Breast epithelium (tissue), 4 donors: Measurements from ENCODE around the gene GHR. TPM values are rescaled to one million over a fixed set of nuclear protein-coding genes. Genes with fewer than 3 reads are reported as not detected.

Experiments used
- DNase-seq, 2 donors: peaks; one replicate each; pipeline ENCODE4 v3.0.0-alpha.2; 2019; ENCODE audit warnings: low spot score in 2 of 2
- H3K27ac ChIP-seq, 2 donors: fragments of 200-600 bp; sonication (generic) in 1 of 2; one replicate each; pipeline ENCODE4 v1.5.1; 2016 to 2019; ENCODE audit warnings: mild to moderate bottlenecking in 1 of 2
- H3K27me3 ChIP-seq, 2 donors: fragments of 200-600 bp; sonication (generic) in 1 of 2; one replicate each; pipeline versions ENCODE4 v1.5.1 to v1.6.0; 2017 to 2019; ENCODE audit warnings: control low read depth in 1 of 2, mild to moderate bottlenecking in 1 of 2
- H3K36me3 ChIP-seq: fragments of 200-600 bp; one replicate; pipeline ENCODE4 v1.5.1; 2019
- H3K4me1 ChIP-seq, 2 donors: fragments of 200-600 bp; sonication (generic); one replicate each; pipeline ENCODE4 v1.5.1; 2016 to 2019; ENCODE audit warnings: control low read depth in 1 of 2
- H3K4me3 ChIP-seq, 3 donors: fragments of 200-600 bp; sonication (generic); 1 replicate in 2 of 3; 2 replicates in 1 of 3; pipeline ENCODE4 v1.5.1; 2016 to 2019; ENCODE audit warnings: mild to moderate bottlenecking in 3 of 3, moderate library complexity in 2 of 3
- H3K9me3 ChIP-seq, 2 donors: fragments of 200-600 bp; sonication (generic) in 1 of 2; one replicate each; pipeline ENCODE4 v1.5.1; 2016 to 2019; ENCODE audit warnings: control low read depth in 1 of 2
- CTCF ChIP-seq, 3 donors: fragments of 450-650 bp; IDR thresholded peaks; one replicate each; pipeline ENCODE4 v1.5.1; 2016 to 2017; ENCODE audit warnings: antibody characterized with exemption in 3 of 3, mild to moderate bottlenecking in 3 of 3, moderate library complexity in 3 of 3
- POLR2A ChIP-seq: fragments of 450-650 bp; IDR thresholded peaks from one replicate; pipeline ENCODE4 v1.6.1; 2016; ENCODE audit warnings: antibody characterized with exemption, mild to moderate bottlenecking, moderate library complexity
- POLR2AphosphoS5 ChIP-seq, 3 donors: sonication (generic); formaldehyde crosslinking; IDR thresholded peaks; one replicate each; pipeline ENCODE4 v1.6.1; 2017; ENCODE audit warnings: antibody characterized with exemption in 3 of 3
- intact Hi-C: fragments of 100-400 bp; cut with DNase I; formaldehyde crosslinking; loops from one replicate; pipeline ENCODE4 v1.15.1; 2023; ENCODE audit warnings: low total_unique reads
- total RNA-seq, 3 donors: library from RNA; depleted of rRNA; stranded (reverse); fragments of >200 nt; gene quantifications; one replicate each; pipeline ENCODE4 v1.1.0, GENCODE V29; 2016

Gene GHR
- total RNA-seq, 3 donors from 2014 or later, result 25.6 to 234 (median 26.5) TPM

- TF ChIP-seq CTCF (IDR thresholded peaks at IDR 0.05) (no peak), POLR2A (no peak), POLR2AphosphoS5 (IDR thresholded peaks at IDR 0.05) (no peak)
- no peak for DNase-seq
- no peaks in the 10 kb centered on the region for H3K27me3 ChIP-seq
- no peak overlapping the region for H3K27ac ChIP-seq
- H3K36me3 ChIP-seq, result no peaks in the 10 kb centered on the region
- no peaks in the 10 kb centered on the region for H3K9me3 ChIP-seq
- H3K4me1 ChIP-seq, result peaks cover 0 to 3% of the 10 kb centered on the region in 2 donors
- intact Hi-C loops, result no loop called here
- H3K4me3 ChIP-seq, result no peak overlapping the region
Measured at GRCh38 chr5:42566652-42567295, 143.5 kb downstream of the GHR start.

GRCh38 chr5:42569325-42569724 is 146.1 kb downstream of the GHR start:
- DNase-seq, result no peak
- no peaks in the 10 kb centered on the region for H3K36me3 ChIP-seq
- no peak overlapping the region for H3K4me3 ChIP-seq
- TF ChIP-seq CTCF (IDR thresholded peaks at IDR 0.05), result no peak
- no peak for TF ChIP-seq POLR2A
- no peak for TF ChIP-seq POLR2AphosphoS5 (IDR thresholded peaks at IDR 0.05)
- no peak overlapping the region for H3K27ac ChIP-seq
- H3K9me3 ChIP-seq, result no peaks in the 10 kb centered on the region
- H3K4me1 ChIP-seq, result peaks cover 0 to 3% of the 10 kb centered on the region in 2 donors
- intact Hi-C loops, result loop anchor here (2.0 kb wide), 1 partner anchor 31 kb away; no protein-coding TSS in a partner anchor
- no peaks in the 10 kb centered on the region for H3K27me3 ChIP-seq

GRCh38 chr5:42569953-42570548 is 146.8 kb downstream of the GHR start:
- no peak overlapping the region for H3K27ac ChIP-seq
- intact Hi-C loops, result loop anchor here (2.0 kb wide), 1 partner anchor 31 kb away; no protein-coding TSS in a partner anchor
- no peaks in the 10 kb centered on the region for H3K9me3 ChIP-seq
- peaks cover 0 to 3% of the 10 kb centered on the region in 2 donors for H3K4me1 ChIP-seq
- DNase-seq, result no peak
- H3K27me3 ChIP-seq, result no peaks in the 10 kb centered on the region
- no peak overlapping the region for H3K4me3 ChIP-seq
- no peak for TF ChIP-seq POLR2AphosphoS5 (IDR thresholded peaks at IDR 0.05)
- TF ChIP-seq POLR2A, result no peak
- no peak for TF ChIP-seq CTCF (IDR thresholded peaks at IDR 0.05)
- H3K36me3 ChIP-seq, result no peaks in the 10 kb centered on the region

GRCh38 chr5:42570966-42571960 is 148.0 kb downstream of the GHR start:
- TF ChIP-seq CTCF (IDR thresholded peaks at IDR 0.05) (no peak), POLR2AphosphoS5 (IDR thresholded peaks at IDR 0.05) (no peak), POLR2A (no peak)

More at GRCh38 chr5:42570966-42571960, 148.0 kb downstream of the GHR start:
- Histone ChIP-seq H3K9me3 (no peaks in the 10 kb centered on the region), H3K36me3 (no peaks in the 10 kb centered on the region), H3K4me1 (no peaks in the 10 kb centered on the region), H3K4me3 (no peak overlapping the region), H3K27me3 (no peaks in the 10 kb centered on the region), H3K27ac (no peak overlapping the region)
- intact Hi-C loops, result no loop called here
- DNase-seq, result no peak
